LHCN-M2 (cell line): ENCODE measurements around the gene LYAR. TPM values are rescaled to one million over a fixed set of nuclear protein-coding genes. Genes with fewer than 3 reads are reported as not detected.

Experiments
- total RNA-seq: library from RNA; depleted of rRNA; stranded (reverse); fragments of >200 nt; gene quantifications from 2 replicates; pipeline ENCODE4 v1.2.3, GENCODE V29; 2014; rRNA removed

Gene LYAR
- total RNA-seq, 1 experiment from 2014 or later, result 26.1 TPM

Other genes with a start within 250 kb of the LYAR start
- not detected in 2 replicates for gene OTOP1, start 63.2 kb downstream of the LYAR start, total RNA-seq
- 23.2 and 29.3 TPM in 2 replicates for gene TMEM128, start 41.9 kb downstream of the LYAR start, total RNA-seq
- gene ZBTB49, start 97 bp upstream of the LYAR start, total RNA-seq, result 2.9 and 3.8 TPM in 2 replicates
- 0.38 and 0.57 TPM in 2 replicates for gene NSG1, start 96.9 kb upstream of the LYAR start, total RNA-seq